Esophagus squamous epithelium (tissue), 4 donors: ENCODE results near the gene TGFBR3.

Source experiments
- CTCF ChIP-seq, 6 experiments: fragments of 450-650 bp in 4 of 6; fragments of 200-600 bp in 2 of 6; sonication (generic) in 2 of 6; IDR thresholded peaks; one replicate each; pipeline ENCODE4 v1.5.1; 2016 to 2019; ENCODE audit warnings: antibody characterized with exemption in 6 of 6, mild to moderate bottlenecking in 4 of 6, moderate library complexity in 4 of 6
- POLR2A ChIP-seq, 4 donors: fragments of 450-650 bp; IDR thresholded peaks; one replicate each; pipeline ENCODE4 v1.6.1; 2017; ENCODE audit warnings: antibody characterized with exemption in 4 of 4, mild to moderate bottlenecking in 4 of 4, moderate library complexity in 3 of 4

- TF ChIP-seq CTCF (IDR thresholded peaks at IDR 0.05) = no peak
- no peak for TF ChIP-seq POLR2A (IDR thresholded peaks at IDR 0.05)
These were observed 179.6 kb downstream of the TGFBR3 start for GRCh38 chr1:91706140-91706957.
